NB4 (cell line): Measurements from ENCODE around the gene CDX2.
A peak's percentile ranks its signal among the peaks of the same experiment; 100 is the strongest.

Experiments
- DNase-seq: peaks from one replicate; pipeline ENCODE4 v3.0.0; 2010; ENCODE audit warnings: low read depth
- H3K4me3 ChIP-seq: one replicate; pipeline ENCODE4 v1.5.1; 2011; ENCODE audit warnings: mild to moderate bottlenecking, low read depth, low read length, moderate library complexity
- MYC ChIP-seq: IDR thresholded peaks from 2 replicates; pipeline ENCODE4 v1.6.1; 2011; ENCODE audit warnings: low read depth, low read length
- POLR2A ChIP-seq: IDR thresholded peaks from 2 replicates; pipeline ENCODE4 v1.6.1; 2011; ENCODE audit warnings: mild to moderate bottlenecking; ENCODE audit not compliant: insufficient read length; ENCODE audit errors: extremely low read depth
- TF ChIP-seq, protein P1 (sequence below): IDR thresholded peaks from 2 replicates; pipeline ENCODE4 v1.6.1; 2011; ENCODE audit warnings: low read depth, low read length
- TF ChIP-seq, protein P2 (sequence below): IDR thresholded peaks from one replicate; pipeline ENCODE4 v1.5.1; 2012; ENCODE audit warnings: low read depth, low read length

CDX2 gene

DNA sequence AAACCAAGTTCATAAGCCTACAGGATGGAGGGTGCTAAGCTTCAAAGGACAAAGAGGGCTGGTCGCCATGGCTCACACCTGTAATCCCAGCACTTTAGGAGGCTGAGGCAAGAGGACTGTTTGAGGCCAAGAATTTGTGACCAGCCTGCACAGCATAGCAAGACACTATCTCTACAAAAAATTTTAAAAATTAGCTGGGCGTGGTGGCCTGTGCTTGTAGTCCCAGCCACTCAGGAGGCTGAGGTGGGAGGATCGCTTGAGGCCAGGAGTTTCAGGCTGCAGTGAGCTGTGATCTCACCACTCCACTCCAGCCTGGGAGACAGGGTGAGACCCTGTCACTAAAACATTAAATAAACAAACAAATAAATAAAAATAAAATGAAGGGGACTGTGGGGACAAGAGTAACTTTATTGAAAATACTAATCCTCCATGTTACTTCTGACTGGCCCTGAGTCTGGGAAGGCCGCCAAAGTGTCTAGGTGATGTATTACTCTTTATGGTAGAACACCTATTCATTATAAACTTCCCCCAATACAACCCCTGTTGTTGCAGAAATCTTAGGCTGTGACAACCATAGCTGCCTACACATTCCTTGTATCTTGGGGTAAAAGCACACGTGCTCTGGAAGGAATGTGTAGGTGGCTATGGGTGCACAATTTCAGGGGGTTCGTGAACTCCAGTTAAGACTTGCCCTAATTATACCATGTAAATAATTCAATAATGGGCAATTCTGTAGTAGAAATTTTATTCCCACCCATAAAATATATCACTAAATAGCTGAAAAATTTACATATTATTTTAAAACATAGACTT lies 34.0 kb upstream of the CDX2 start:
- H3K4me3 ChIP-seq, result no peak overlapping the region
- TF ChIP-seq, protein P1, sequence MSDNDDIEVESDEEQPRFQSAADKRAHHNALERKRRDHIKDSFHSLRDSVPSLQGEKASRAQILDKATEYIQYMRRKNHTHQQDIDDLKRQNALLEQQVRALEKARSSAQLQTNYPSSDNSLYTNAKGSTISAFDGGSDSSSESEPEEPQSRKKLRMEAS, result no peak
- TF ChIP-seq, protein P2, sequence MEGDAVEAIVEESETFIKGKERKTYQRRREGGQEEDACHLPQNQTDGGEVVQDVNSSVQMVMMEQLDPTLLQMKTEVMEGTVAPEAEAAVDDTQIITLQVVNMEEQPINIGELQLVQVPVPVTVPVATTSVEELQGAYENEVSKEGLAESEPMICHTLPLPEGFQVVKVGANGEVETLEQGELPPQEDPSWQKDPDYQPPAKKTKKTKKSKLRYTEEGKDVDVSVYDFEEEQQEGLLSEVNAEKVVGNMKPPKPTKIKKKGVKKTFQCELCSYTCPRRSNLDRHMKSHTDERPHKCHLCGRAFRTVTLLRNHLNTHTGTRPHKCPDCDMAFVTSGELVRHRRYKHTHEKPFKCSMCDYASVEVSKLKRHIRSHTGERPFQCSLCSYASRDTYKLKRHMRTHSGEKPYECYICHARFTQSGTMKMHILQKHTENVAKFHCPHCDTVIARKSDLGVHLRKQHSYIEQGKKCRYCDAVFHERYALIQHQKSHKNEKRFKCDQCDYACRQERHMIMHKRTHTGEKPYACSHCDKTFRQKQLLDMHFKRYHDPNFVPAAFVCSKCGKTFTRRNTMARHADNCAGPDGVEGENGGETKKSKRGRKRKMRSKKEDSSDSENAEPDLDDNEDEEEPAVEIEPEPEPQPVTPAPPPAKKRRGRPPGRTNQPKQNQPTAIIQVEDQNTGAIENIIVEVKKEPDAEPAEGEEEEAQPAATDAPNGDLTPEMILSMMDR, result no peak
- TF ChIP-seq POLR2A, result no peak
- no peak for TF ChIP-seq MYC
- DNase-seq, result no peak

- no peak overlapping the region for H3K4me3 ChIP-seq
- TF ChIP-seq, protein P2, result no peak
- TF ChIP-seq POLR2A, result no peak
- TF ChIP-seq, protein P1, result no peak
- no peak for TF ChIP-seq MYC
- no peak for DNase-seq
Measured at GRCh38 chr13:28001837-28002473, 32.8 kb upstream of the CDX2 start.

DNA sequence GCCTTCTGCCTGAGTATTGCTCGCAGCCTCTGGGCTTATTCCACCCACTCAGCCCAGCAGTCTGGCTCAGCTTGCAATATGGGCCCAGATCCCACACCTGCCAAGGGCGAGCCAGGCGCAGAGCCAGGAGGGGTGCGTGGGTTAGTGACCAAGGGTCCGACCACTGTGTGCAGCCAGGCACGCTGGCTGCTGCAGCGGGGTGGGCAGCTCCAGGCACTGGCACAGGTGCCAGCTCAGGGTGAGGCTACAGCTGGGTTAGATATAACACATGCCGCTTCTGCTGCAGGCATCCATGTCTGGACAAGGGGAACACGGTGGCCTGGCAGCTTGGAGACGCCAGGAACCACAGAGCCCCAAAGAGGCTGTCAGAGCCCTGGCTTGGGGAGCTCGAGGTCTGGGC lies 31.9 kb upstream of the CDX2 start:
- no peak for TF ChIP-seq MYC
- TF ChIP-seq, protein P1, result no peak
- TF ChIP-seq, protein P2, result no peak
- no peak overlapping the region for H3K4me3 ChIP-seq
- DNase-seq, result no peak

DNA sequence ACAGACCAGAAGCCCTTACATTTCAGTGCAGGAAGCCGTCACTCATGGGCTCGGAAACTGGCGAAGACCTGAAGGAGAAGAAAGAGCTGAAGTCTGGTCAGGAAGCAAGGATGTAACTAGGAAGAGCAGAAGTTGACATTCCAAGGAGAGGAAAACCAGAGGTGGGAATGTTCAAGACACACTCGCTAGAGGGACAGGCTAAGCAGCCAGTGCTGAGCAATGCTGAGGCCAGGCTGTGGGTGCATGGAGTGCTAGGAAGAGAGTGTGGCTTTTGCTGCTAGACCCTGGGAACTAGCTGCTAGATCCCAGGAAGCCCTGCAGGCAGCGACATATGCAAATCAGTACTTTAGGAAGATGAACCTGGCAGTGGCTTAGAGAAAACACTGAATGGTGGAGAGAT lies 31.5 kb upstream of the CDX2 start:
- no peak overlapping the region for H3K4me3 ChIP-seq
- TF ChIP-seq POLR2A (no peak), MYC (no peak)
- TF ChIP-seq, protein P2, result no peak
- TF ChIP-seq, protein P1, result no peak
- no peak for DNase-seq

DNA sequence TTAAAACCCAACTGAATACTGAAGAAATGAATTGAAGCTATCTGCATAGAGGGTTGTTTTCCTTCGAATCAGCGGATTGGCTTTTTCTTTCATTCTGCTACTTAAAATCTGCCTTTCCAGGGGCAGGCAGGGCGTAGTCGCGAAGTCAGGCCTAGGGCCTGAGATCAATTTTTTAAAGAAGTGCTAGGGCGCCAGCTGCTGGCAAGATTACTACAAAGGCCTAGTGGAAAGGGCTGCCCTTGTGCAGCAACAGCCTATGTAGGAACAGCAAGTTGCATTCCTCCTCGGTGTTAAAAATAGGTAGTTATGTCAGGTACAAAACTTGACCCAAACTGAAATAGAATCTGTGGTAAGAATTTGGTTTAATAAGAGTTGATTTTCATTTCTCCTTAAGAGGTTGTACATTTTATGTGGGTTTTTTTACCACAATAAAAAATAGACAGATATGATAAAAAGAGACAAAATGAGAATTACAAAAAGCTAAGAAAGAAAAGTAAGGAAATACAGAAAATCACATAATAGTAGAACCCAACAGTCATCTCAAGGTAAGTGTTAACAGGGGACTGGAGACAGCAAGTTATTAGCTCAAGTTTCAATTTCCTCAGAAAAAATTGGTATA lies 28.9 kb upstream of the CDX2 start:
- DNase-seq, result peak; percentile 84

More for the DNA sequence above, 28.9 kb upstream of the CDX2 start:
- H3K4me3 ChIP-seq, result no peak overlapping the region
- peak; percentile 64 for TF ChIP-seq MYC
- TF ChIP-seq, protein P1, result peak; percentile 52; the same call in 1 of the 2 replicates
- no peak for TF ChIP-seq POLR2A
- TF ChIP-seq, protein P2, result peak; percentile 83
